ENCODE data around the gene TOGARAM2.

The TOGARAM2 gene

GRCh38 chr2:28978606-28979005, 2.5 kb upstream of the TOGARAM2 start:
- Histone ChIP-seq H3K4me1 (ENCODE audit: low read length) (no peaks in the 10 kb centered on the region), H3K36me3 (replicated peaks; ENCODE audit: low read depth, low read length) (no peaks in the 10 kb centered on the region), H3K79me2 (ENCODE audit: low read length) (no peaks in the 10 kb centered on the region), H3K27me3 (ENCODE audit: low read depth, low read length) (no peaks in the 10 kb centered on the region), H3K27ac (ENCODE audit: low read length) (no peak overlapping the region), H3K4me2 (ENCODE audit: low read length) (no peak overlapping the region), H3K9ac (ENCODE audit: low read length) (no peak overlapping the region), H4K20me1 (ENCODE audit: insufficient read depth, low read length) (no peaks in the 10 kb centered on the region), H3K4me3 (ENCODE audit: low read length) (no peak overlapping the region), H2AFZ (ENCODE audit: low read depth, low read length) (no peak overlapping the region), H3K9me3 (ENCODE audit: insufficient read depth, low read length) (no peaks in the 10 kb centered on the region)
- TF ChIP-seq, protein P1, sequence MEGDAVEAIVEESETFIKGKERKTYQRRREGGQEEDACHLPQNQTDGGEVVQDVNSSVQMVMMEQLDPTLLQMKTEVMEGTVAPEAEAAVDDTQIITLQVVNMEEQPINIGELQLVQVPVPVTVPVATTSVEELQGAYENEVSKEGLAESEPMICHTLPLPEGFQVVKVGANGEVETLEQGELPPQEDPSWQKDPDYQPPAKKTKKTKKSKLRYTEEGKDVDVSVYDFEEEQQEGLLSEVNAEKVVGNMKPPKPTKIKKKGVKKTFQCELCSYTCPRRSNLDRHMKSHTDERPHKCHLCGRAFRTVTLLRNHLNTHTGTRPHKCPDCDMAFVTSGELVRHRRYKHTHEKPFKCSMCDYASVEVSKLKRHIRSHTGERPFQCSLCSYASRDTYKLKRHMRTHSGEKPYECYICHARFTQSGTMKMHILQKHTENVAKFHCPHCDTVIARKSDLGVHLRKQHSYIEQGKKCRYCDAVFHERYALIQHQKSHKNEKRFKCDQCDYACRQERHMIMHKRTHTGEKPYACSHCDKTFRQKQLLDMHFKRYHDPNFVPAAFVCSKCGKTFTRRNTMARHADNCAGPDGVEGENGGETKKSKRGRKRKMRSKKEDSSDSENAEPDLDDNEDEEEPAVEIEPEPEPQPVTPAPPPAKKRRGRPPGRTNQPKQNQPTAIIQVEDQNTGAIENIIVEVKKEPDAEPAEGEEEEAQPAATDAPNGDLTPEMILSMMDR (IDR thresholded peaks at IDR 0.05; ENCODE audit: low read depth, low read length), result no peak
- TF ChIP-seq EZH2phosphoT487 (IDR thresholded peaks at IDR 0.05; ENCODE audit: low read depth), result no peak

- Histone ChIP-seq H3K27ac (ENCODE audit: low read length) (no peak overlapping the region), H3K4me3 (ENCODE audit: low read length) (no peak overlapping the region), H4K20me1 (ENCODE audit: insufficient read depth, low read length) (no peaks in the 10 kb centered on the region), H3K36me3 (replicated peaks; ENCODE audit: low read depth, low read length) (no peaks in the 10 kb centered on the region), H3K4me2 (ENCODE audit: low read length) (no peak overlapping the region), H3K4me1 (ENCODE audit: low read length) (no peaks in the 10 kb centered on the region), H3K79me2 (ENCODE audit: low read length) (no peaks in the 10 kb centered on the region), H3K27me3 (ENCODE audit: low read depth, low read length) (no peaks in the 10 kb centered on the region), H3K9me3 (ENCODE audit: insufficient read depth, low read length) (no peaks in the 10 kb centered on the region), H2AFZ (ENCODE audit: low read depth, low read length) (no peak overlapping the region), H3K9ac (ENCODE audit: low read length) (no peak overlapping the region)
- TF ChIP-seq, protein P1 (IDR thresholded peaks at IDR 0.05; ENCODE audit: low read depth, low read length), result no peak
- no peak for TF ChIP-seq EZH2phosphoT487 (IDR thresholded peaks at IDR 0.05; ENCODE audit: low read depth)
Observed at GRCh38 chr2:28979041-28979440, 2.1 kb upstream of the TOGARAM2 start.

DNA sequence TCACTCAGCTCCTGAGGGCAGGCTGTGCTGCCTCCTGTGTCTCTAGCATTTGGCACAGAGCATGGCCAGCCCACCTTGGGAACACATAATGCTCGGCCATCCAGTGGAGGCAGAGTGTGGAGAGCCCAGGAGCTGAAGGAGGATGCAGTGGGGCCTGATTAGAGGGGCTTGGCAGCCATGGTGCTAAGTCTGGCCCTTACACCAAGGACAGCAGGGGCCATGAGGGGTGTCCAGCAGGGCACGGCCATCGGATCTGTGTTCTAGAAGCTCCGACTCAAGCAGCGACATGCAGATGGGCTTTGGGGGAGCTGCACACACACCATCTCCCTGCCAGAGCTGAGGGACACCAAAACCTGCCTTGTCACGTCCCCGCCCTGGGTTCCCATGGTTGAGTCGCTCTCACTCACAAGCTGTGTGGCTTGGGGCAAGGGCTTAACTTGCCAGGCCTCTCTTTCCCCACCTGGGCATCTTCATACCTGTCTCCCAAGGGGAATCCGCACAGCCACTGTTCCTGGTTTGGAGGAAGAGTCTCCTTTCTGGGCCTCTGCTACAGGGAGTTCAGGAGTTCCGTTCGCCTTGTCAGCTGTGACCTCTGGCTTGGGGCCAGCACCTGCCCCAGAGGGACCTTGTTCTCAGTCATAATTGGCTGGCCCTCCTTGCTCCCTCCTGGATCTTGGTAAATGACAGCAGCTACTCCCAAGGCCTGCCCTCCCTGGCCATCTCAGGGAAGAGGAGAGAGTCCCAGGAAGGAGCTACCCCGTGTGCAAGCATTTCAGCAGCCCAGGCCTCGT, 1.3 kb upstream of the TOGARAM2 start:
- H3K9ac ChIP-seq (ENCODE audit: low read length), result no peak overlapping the region
- no peak overlapping the region for H3K4me2 ChIP-seq (ENCODE audit: low read length)
- no peak overlapping the region for H2AFZ ChIP-seq (ENCODE audit: low read depth, low read length)
- no peaks in the 10 kb centered on the region for H3K9me3 ChIP-seq (ENCODE audit: insufficient read depth, low read length)
- TF ChIP-seq, protein P1 (IDR thresholded peaks at IDR 0.05; ENCODE audit: low read depth, low read length), result no peak
- no peak for TF ChIP-seq EZH2phosphoT487 (IDR thresholded peaks at IDR 0.05; ENCODE audit: low read depth)
- no peak overlapping the region for H3K27ac ChIP-seq (ENCODE audit: low read length)
- H3K4me3 ChIP-seq (ENCODE audit: low read length), result no peak overlapping the region
- H3K36me3 ChIP-seq (replicated peaks; ENCODE audit: low read depth, low read length), result no peaks in the 10 kb centered on the region
- no peaks in the 10 kb centered on the region for H3K79me2 ChIP-seq (ENCODE audit: low read length)
- H3K27me3 ChIP-seq (ENCODE audit: low read depth, low read length), result no peaks in the 10 kb centered on the region
- H4K20me1 ChIP-seq (ENCODE audit: insufficient read depth, low read length), result no peaks in the 10 kb centered on the region
- no peaks in the 10 kb centered on the region for H3K4me1 ChIP-seq (ENCODE audit: low read length)

DNA sequence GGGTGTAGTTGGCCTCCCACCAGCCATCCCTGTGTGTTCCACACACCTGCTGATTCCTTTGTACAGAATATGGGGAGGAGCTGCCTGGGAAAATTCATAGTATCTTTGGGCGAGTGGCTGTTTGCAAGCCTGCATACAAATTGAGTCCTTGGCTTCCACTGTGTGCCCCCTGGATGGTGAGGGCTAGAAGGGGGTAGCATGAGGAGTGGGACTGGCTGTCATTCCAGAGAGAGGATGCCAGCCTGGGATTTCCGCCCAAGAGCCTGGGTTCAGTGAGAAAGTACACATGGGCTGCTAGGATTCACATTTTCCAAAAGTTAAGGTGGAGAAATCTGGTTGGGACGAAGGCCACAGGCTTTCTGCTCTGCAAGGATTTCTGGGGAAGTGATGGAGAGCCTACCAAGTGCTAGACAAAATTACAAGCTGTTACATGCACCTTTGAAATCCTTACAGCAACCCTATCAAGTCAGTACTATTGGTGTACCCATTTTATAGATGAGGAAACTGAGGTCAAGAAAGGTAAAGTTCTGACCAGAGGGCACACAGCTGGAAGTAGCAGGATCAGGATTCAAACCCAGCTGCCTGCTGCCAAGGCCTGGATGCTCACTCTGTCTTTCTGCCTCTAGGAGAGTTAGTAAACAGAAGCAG, 606 bp upstream of the TOGARAM2 start:
- Histone ChIP-seq H3K4me2 (ENCODE audit: low read length) (no peak overlapping the region), H3K27me3 (ENCODE audit: low read depth, low read length) (no peaks in the 10 kb centered on the region), H3K9ac (ENCODE audit: low read length) (no peak overlapping the region), H4K20me1 (ENCODE audit: insufficient read depth, low read length) (no peaks in the 10 kb centered on the region), H2AFZ (ENCODE audit: low read depth, low read length) (no peak overlapping the region), H3K27ac (ENCODE audit: low read length) (no peak overlapping the region), H3K79me2 (ENCODE audit: low read length) (no peaks in the 10 kb centered on the region), H3K36me3 (replicated peaks; ENCODE audit: low read depth, low read length) (no peaks in the 10 kb centered on the region), H3K4me1 (ENCODE audit: low read length) (no peaks in the 10 kb centered on the region), H3K4me3 (ENCODE audit: low read length) (no peak overlapping the region), H3K9me3 (ENCODE audit: insufficient read depth, low read length) (no peaks in the 10 kb centered on the region)
- TF ChIP-seq EZH2phosphoT487 (IDR thresholded peaks at IDR 0.05; ENCODE audit: low read depth), result no peak
- TF ChIP-seq, protein P1 (IDR thresholded peaks at IDR 0.05; ENCODE audit: low read depth, low read length), result no peak

All from OCI-LY3 (cell line).